ENCODE measurements around the gene LHFPL3. TPM values are rescaled to one million over a fixed set of nuclear protein-coding genes. Genes with fewer than 3 reads are reported as not detected.

Gene LHFPL3
- total and polyA plus RNA-seq, 9 of the 15 experiments (the other 6 are each of a cell fraction or from before 2014, with no cell fraction given) = 0.21 to 0.52 TPM; not detected in 7

GRCh38 chr7:104921596-104921995 is 593.2 kb downstream of the LHFPL3 start:
- FAIRE-seq = no peak

More at GRCh38 chr7:104921596-104921995, 593.2 kb downstream of the LHFPL3 start:
- TF ChIP-seq ZNF174 (CRISPR knock-in tag; IDR thresholded peaks at IDR 0.05) (no peak), ZNF324 (CRISPR knock-in tag; IDR thresholded peaks at IDR 0.05) (no peak), MAX (CRISPR knock-in tag; IDR thresholded peaks at IDR 0.05) (no peak), ZNF436 (CRISPR knock-in tag; IDR thresholded peaks at IDR 0.05) (no peak), CBFA2T3 (IDR thresholded peaks at IDR 0.05) (no peak), ZNF398 (CRISPR knock-in tag; IDR thresholded peaks at IDR 0.05) (no peak), HEY1 (CRISPR knock-in tag; IDR thresholded peaks at IDR 0.05; ENCODE audit: borderline replicate concordance) (no peak), HNRNPK (IDR thresholded peaks at IDR 0.05; ENCODE audit: low read depth, low read length, poor library complexity, severe bottlenecking) (no peak), ZNF445 (CRISPR knock-in tag; IDR thresholded peaks at IDR 0.05; ENCODE audit: low read depth) (no peak), TGIF2 (CRISPR knock-in tag; IDR thresholded peaks at IDR 0.05) (no peak), NCOR1 (IDR thresholded peaks at IDR 0.05) (no peak), BDP1 (IDR thresholded peaks at IDR 0.05; ENCODE audit: insufficient read depth, insufficient read length) (no peak), STAT5A (IDR thresholded peaks at IDR 0.05; ENCODE audit: borderline replicate concordance, low read length) (no peak), MCM5 (IDR thresholded peaks at IDR 0.05; ENCODE audit: low read depth) (no peak)
- ChIA-PET CTCF (ENCODE audit: low intra/inter-chr PET ratio) (interaction anchor here (1.3 to 2.4 kb wide), 3 partner anchors 62 to 566 kb away, joined by 4 to 12 read pairs (median 8); no protein-coding TSS in a partner anchor), POLR2A (interaction anchor here (1.1 kb wide), 1 partner anchor 60 kb away, joined by 4 read pairs; no protein-coding TSS in a partner anchor)
- Histone ChIP-seq H3K4me3 (no peak overlapping the region), H4K20me1 (replicated peaks; ENCODE audit: control insufficient read depth, insufficient read depth, low read length) (no peaks in the 10 kb centered on the region; the same call in 1 of the 2 replicates), H3K9me1 (ENCODE audit: control insufficient read depth, insufficient read depth, low read length) (no peaks in the 10 kb centered on the region), H3K9me3 (replicated peaks; ENCODE audit: control insufficient read depth, insufficient read depth, low read depth, low read length) (no peaks in the 10 kb centered on the region), H3K36me3 (ENCODE audit: control insufficient read depth, insufficient read depth, low read length) (no peaks in the 10 kb centered on the region), H3K27ac (ENCODE audit: extremely low read depth, low read depth, low read length) (no peak overlapping the region), H3K4me1 (replicated peaks in 1 of 2; ENCODE audit: control insufficient read depth in 2 of 2, insufficient read depth in 2 of 2, low read length in 2 of 2) (peaks cover 0 to 5% of the 10 kb centered on the region in 2 experiments; a peak in 2 of 5 replicates), H3K9ac (ENCODE audit: insufficient read depth in 1 of 2, low read depth in 2 of 2, low read length in 2 of 2) (no peak overlapping the region), H2AFZ (ENCODE audit: low read depth, low read length) (no peak overlapping the region), H3K4me2 (ENCODE audit: insufficient read depth, low read length) (no peak overlapping the region), H3K27me3 (ENCODE audit: control insufficient read depth in 2 of 2, insufficient read depth in 2 of 2, low read length in 2 of 2) (peaks cover under 1 to 3% of the 10 kb centered on the region in 2 experiments; a peak in 2 of 5 replicates), H3K79me2 (ENCODE audit: control insufficient read depth, insufficient read depth, low read length) (no peaks in the 10 kb centered on the region)
- intact Hi-C loops (cut with micrococcal nuclease) (loop anchor here (5.0 kb wide), 2 partner anchors 211 to 416 kb away; no protein-coding TSS in a partner anchor), in situ Hi-C loops (cut with MboI) (loop anchor here (25.0 kb wide), 1 partner anchor 1359 kb away; no protein-coding TSS in a partner anchor)
- ATAC-seq (no peak), DNase-seq (ENCODE audit: extremely low read depth in 1 of 4, low spot score in 3 of 4) (no peak)
- 5% methylated on average over 2 of the region's 2 CpGs for WGBS (ENCODE audit: insufficient coverage, low coverage, missing lambda C conversion rate)
- no TSS peak for BruUV-seq (replicated peaks)

Data from K562 (cell line).